Measurements from ENCODE around the gene CLIP2. TPM values are rescaled to one million over a fixed set of nuclear protein-coding genes. Genes with fewer than 3 reads are reported as not detected.

The CLIP2 gene
- total RNA-seq (2014; rRNA removed; shearing (Covaris generic)) (3.6 and 4.2 TPM in 2 replicates), total RNA-seq (2022) (6.3 and 7.2 TPM in 2 replicates), Bru-seq, nascent RNA (percentile 28 among the genes with signal in this experiment), BruChase-seq, experiment 1, labeled RNA remaining after a 6-hour chase (percentile 28 among the genes with signal in this experiment), BruChase-seq, experiment 2, labeled RNA remaining after a 2-hour chase (percentile 29 among the genes with signal in this experiment)
- long read RNA-seq, full-length matches to known transcripts, result 5 of 6 reads
- long read RNA-seq, partial matches to known transcripts, result 1 of 6 reads
- long read RNA-seq, other reads (novel, unspliced or antisense), result 0 of 6 reads

DNA sequence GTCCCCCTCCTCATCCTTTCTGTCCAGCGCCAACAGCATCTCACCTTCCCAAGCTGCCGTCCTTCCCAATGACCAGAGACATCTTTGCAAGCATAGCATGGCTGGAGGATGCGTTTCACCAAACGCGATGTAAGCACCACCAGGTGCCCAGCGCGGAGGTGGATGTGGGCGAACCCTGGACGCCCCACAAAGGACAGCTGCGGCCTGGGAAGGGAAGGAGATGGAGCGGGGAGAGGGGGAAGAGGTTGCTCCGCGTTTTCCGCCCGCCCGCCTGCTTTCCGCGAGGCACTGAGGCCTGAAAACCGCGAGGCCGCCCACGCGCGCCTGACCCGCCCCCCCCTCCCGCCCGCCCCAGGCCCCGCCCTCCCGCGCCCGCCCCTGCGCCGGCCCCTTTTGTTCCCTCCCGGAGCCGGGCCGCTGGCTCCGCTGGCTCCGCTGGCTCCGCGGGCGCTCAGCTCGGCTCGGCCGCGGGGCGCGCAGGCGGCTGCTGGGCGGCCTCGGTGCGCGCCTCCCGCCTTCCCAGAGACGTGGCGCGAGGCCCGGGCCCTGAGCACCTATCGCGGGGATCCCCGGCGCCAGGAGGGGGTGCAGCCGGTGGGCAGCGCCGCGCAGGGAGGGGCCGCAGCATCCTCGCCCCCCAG is at the start of gene CLIP2:
TSS of gene CLIP2 (plus strand) at position 390 of the 641 bp plus-strand sequence. CDS start 28,140 bp downstream, outside the sequence.
- TF ChIP-seq EZH2phosphoT487 (IDR thresholded peaks at IDR 0.05; ENCODE audit: borderline replicate concordance, low read depth, low read length) (no peak), CTCF (conservative IDR thresholded peaks at IDR 0.05; ENCODE audit: low read length) (no peak)
- peak; percentile 83 for DNase-seq (ENCODE audit: low spot score)
- no peaks in the 10 kb centered on the region for H3K9me3 ChIP-seq (ENCODE audit: low read length)
- H3K27ac ChIP-seq (ENCODE audit: low read depth, low read length, poor library complexity, severe bottlenecking), result no peak within 1 kb of the TSS
- H3K36me3 ChIP-seq (ENCODE audit: insufficient read depth, low read length), result no peaks in the 10 kb centered on the region
- peak within 1 kb of the TSS; percentile 95 for H3K4me2 ChIP-seq (ENCODE audit: low read length)
- intact Hi-C loops (cut with micrococcal nuclease; ENCODE audit: unreplicated experiment), result loop anchor here (1.0 kb wide), 1 partner anchor 19 kb away; no protein-coding TSS in a partner anchor
- peaks cover 38% of the 10 kb centered on the region for H3K4me1 ChIP-seq (ENCODE audit: insufficient read depth, low read length, poor library complexity, severe bottlenecking)
- peak within 1 kb of the TSS; percentile 94 for H2AFZ ChIP-seq (ENCODE audit: low read length)
- ChIA-PET POLR2A (interaction anchor here (0.6 to 1.7 kb wide), 3 partner anchors 18 to 116 kb away, joined by 3 to 8 read pairs (median 5); no protein-coding TSS in a partner anchor), CTCF (ENCODE audit: unreplicated experiment) (no interaction called here)
- no peaks in the 10 kb centered on the region for H3K79me2 ChIP-seq (ENCODE audit: insufficient read depth, low read depth, low read length)
- no peaks in the 10 kb centered on the region for H3K9me2 ChIP-seq (ENCODE audit: insufficient read depth, low read length)
- BruUV-seq (replicated peaks), result no TSS peak
- H3K4me3 ChIP-seq (ENCODE audit: low read depth, low read length, poor library complexity, severe bottlenecking), result peak within 1 kb of the TSS; percentile 74
- H4K20me1 ChIP-seq (ENCODE audit: insufficient read depth, low read length), result no peaks in the 10 kb centered on the region

GRCh38 chr7:74240482-74240881 is 48.7 kb upstream of the CLIP2 start:
- H3K79me2 ChIP-seq (ENCODE audit: insufficient read depth, low read depth, low read length), result no peaks in the 10 kb centered on the region; the same call in 1 of the 2 replicates

More at GRCh38 chr7:74240482-74240881, 48.7 kb upstream of the CLIP2 start:
- Histone ChIP-seq H3K9me2 (ENCODE audit: insufficient read depth, low read length) (no peaks in the 10 kb centered on the region), H2AFZ (ENCODE audit: low read length) (no peak overlapping the region), H3K4me3 (ENCODE audit: low read depth, low read length, poor library complexity, severe bottlenecking) (no peak overlapping the region), H3K36me3 (ENCODE audit: insufficient read depth, low read length) (peaks cover 97% of the 10 kb centered on the region), H3K9me3 (ENCODE audit: low read length) (no peaks in the 10 kb centered on the region), H3K4me2 (ENCODE audit: low read length) (no peak overlapping the region), H3K4me1 (ENCODE audit: insufficient read depth, low read length, poor library complexity, severe bottlenecking) (peaks cover 26% of the 10 kb centered on the region), H3K27ac (ENCODE audit: low read depth, low read length, poor library complexity, severe bottlenecking) (no peak overlapping the region), H4K20me1 (ENCODE audit: insufficient read depth, low read length) (no peaks in the 10 kb centered on the region)
- no TSS peak for BruUV-seq (replicated peaks)
- ChIA-PET CTCF (ENCODE audit: unreplicated experiment) (no interaction called here), POLR2A (no interaction called here)
- intact Hi-C loops (cut with micrococcal nuclease; ENCODE audit: unreplicated experiment), result no loop called here
- DNase-seq (ENCODE audit: low spot score), result no peak
- no peak for TF ChIP-seq CTCF (conservative IDR thresholded peaks at IDR 0.05; ENCODE audit: low read length)
- no peak for TF ChIP-seq EZH2phosphoT487 (IDR thresholded peaks at IDR 0.05; ENCODE audit: borderline replicate concordance, low read depth, low read length)

Data from OCI-LY7 (cell line).